ENCODE data around the gene SLC13A3. TPM values are rescaled to one million over a fixed set of nuclear protein-coding genes. Genes with fewer than 3 reads are reported as not detected.
A peak's percentile ranks its signal among the peaks of the same experiment; 100 is the strongest.

Gene SLC13A3
- total and polyA plus RNA-seq, 2 of the 4 experiments (the other 2 are of a cell fraction), result 2.5 to 4.2 TPM

DNA sequence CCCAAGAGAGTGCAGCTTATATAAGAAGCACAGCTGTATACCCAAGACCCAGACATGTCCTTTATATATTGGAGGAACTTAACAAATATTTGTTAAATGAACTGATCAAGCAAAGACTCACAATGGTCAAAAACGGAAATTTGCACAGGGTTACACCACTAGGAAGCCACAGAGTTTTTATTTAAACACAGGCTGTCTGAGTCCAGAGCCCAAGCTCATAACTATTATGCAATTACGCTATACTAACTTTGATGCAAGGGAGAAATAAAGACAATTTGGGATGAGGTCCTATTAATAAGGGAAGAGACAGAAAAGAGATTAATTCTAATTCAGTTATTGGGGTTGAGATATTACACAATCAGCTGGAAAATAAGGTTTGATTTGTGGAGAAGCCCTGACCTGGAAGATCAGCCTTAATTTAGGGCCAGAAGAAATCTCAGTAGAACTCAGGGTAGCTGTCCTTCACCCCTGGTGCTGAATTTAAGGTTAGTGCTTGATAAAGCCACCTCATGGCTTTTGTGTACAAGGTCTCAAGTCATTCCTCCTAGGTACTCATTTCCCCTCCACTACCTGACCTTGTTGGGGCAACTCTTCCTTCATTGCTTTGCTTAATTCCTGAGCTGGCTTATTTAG is 127.4 kb downstream of the SLC13A3 start:
- H3K23ac ChIP-seq (ENCODE audit: low read depth, low read length), result no peak overlapping the region
- no peaks in the 10 kb centered on the region for H3K9me3 ChIP-seq (ENCODE audit: control insufficient read depth, insufficient read depth, low read length)
- H3K36me3 ChIP-seq (ENCODE audit: control insufficient read depth, insufficient read depth, low read length), result no peaks in the 10 kb centered on the region
- in situ Hi-C loops (cut with MboI; ENCODE audit: low sequenced_read_pairs) (loop anchor here (5.0 kb wide), 1 partner anchor 158 kb away; no protein-coding TSS in a partner anchor), intact Hi-C loops (cut with micrococcal nuclease) (no loop called here), dilution Hi-C loops (cut with HindIII; ENCODE audit: low sequenced_read_pairs, unreplicated experiment) (no loop called here)
- no peak overlapping the region for H3K4ac ChIP-seq (ENCODE audit: low read depth, low read length)
- H3K4me3 ChIP-seq (ENCODE audit: insufficient read depth, low read depth, low read length), result no peak overlapping the region
- H2BK15ac ChIP-seq (ENCODE audit: low read depth, low read length), result no peak overlapping the region
- H3K56ac ChIP-seq (ENCODE audit: extremely low read depth, insufficient read depth, low read length), result no peak overlapping the region
- H3K9me1 ChIP-seq (ENCODE audit: insufficient read depth, low read length), result no peaks in the 10 kb centered on the region
- ChIA-PET CTCF (no interaction called here), POLR2A (ENCODE audit: unreplicated experiment) (no interaction called here)
- DNase-seq (peak; percentile 17), ATAC-seq (ENCODE audit: low read depth) (no peak)
- no peak overlapping the region for H2BK120ac ChIP-seq (ENCODE audit: low read depth, low read length)
- H2BK5ac ChIP-seq (ENCODE audit: low read depth, low read length, poor library complexity, severe bottlenecking), result no peak overlapping the region
- H3K4me1 ChIP-seq (ENCODE audit: control insufficient read depth, insufficient read depth, low read length), result no peaks in the 10 kb centered on the region
- H2AK9ac ChIP-seq (replicated peaks; ENCODE audit: low read depth, low read length, poor library complexity), result no peak overlapping the region
- no peak overlapping the region for H2AK5ac ChIP-seq (ENCODE audit: low read depth, low read length)
- no peak overlapping the region for H4K5ac ChIP-seq (ENCODE audit: low read depth, low read length)
- H3K14ac ChIP-seq (replicated peaks; ENCODE audit: low read depth, low read length), result no peak overlapping the region
- peaks cover 3% of the 10 kb centered on the region; the same call in 1 of the 2 replicates for H3K27me3 ChIP-seq (ENCODE audit: control insufficient read depth, insufficient read depth, low read length)
- H3K79me1 ChIP-seq (ENCODE audit: low read depth in 1 of 2, low read length in 2 of 2), result no peaks in the 10 kb centered on the region
- no peak overlapping the region for H4K91ac ChIP-seq (ENCODE audit: insufficient read depth, low read depth, low read length)
- H3K4me2 ChIP-seq (ENCODE audit: low read depth, low read length), result no peak overlapping the region
- no peak overlapping the region for H3K27ac ChIP-seq (ENCODE audit: insufficient read depth, low read length)
- BruUV-seq (replicated peaks), result no TSS peak
- H3K18ac ChIP-seq (ENCODE audit: low read depth, low read length), result no peak overlapping the region
- no peaks in the 10 kb centered on the region for H4K20me1 ChIP-seq (ENCODE audit: insufficient read depth, low read length)
- H3K9ac ChIP-seq (ENCODE audit: low read depth, low read length), result no peak overlapping the region
- H4K8ac ChIP-seq (ENCODE audit: low read depth in 2 of 2, low read length in 2 of 2), result no peak overlapping the region
- no peak overlapping the region for H2BK20ac ChIP-seq (ENCODE audit: low read depth, low read length)
- no peak overlapping the region for H2AFZ ChIP-seq (replicated peaks; ENCODE audit: low read length, poor library complexity)
- WGBS, 2 experiments (ENCODE audit: extremely low coverage in 2 of 2, insufficient read length in 1 of 2), result no CpG with 5 or more reads among the region's 2 CpGs
- TF ChIP-seq CEBPB (IDR thresholded peaks at IDR 0.05; ENCODE audit: low read depth, low read length) (peak; percentile 52), RAD21 (IDR thresholded peaks at IDR 0.05; ENCODE audit: low read length) (no peak)
